ENCODE data around the gene PDE6G.

DNA sequence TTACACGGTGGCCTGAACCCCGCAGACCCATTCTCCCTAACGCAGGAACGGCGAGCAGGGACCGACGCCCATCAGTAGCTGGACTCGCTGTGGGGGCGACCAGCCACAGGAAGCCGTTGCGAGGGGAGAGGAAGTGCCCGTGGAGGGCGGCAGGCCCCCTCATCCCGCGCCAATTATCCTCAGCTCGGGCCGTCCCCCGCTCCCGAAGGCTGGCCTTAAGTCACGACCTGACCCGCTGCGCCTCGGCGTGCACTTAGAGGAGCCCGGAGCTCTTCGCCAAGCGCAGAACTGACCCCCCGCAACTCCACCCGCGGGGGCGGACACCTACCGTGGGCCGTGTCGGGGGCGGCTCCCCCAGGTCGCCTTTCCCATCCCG, 26.9 kb upstream of the PDE6G start:
- TF ChIP-seq, protein P1, sequence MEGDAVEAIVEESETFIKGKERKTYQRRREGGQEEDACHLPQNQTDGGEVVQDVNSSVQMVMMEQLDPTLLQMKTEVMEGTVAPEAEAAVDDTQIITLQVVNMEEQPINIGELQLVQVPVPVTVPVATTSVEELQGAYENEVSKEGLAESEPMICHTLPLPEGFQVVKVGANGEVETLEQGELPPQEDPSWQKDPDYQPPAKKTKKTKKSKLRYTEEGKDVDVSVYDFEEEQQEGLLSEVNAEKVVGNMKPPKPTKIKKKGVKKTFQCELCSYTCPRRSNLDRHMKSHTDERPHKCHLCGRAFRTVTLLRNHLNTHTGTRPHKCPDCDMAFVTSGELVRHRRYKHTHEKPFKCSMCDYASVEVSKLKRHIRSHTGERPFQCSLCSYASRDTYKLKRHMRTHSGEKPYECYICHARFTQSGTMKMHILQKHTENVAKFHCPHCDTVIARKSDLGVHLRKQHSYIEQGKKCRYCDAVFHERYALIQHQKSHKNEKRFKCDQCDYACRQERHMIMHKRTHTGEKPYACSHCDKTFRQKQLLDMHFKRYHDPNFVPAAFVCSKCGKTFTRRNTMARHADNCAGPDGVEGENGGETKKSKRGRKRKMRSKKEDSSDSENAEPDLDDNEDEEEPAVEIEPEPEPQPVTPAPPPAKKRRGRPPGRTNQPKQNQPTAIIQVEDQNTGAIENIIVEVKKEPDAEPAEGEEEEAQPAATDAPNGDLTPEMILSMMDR (IDR thresholded peaks at IDR 0.05; ENCODE audit: extremely low read depth in 1 of 2, insufficient read depth in 1 of 2, low read depth in 1 of 2, low read length in 2 of 2) = no peak
- TF ChIP-seq POLR2A (IDR thresholded peaks at IDR 0.05; ENCODE audit: low read depth, low read length) = no peak
- TF ChIP-seq EZH2 (IDR thresholded peaks at IDR 0.05; ENCODE audit: borderline replicate concordance, low read depth, low read length, severe bottlenecking) = no peak
- no peak for TF ChIP-seq POLR2AphosphoS5 (IDR thresholded peaks at IDR 0.05; ENCODE audit: insufficient read depth, low read depth, low read length)
- TF ChIP-seq, protein P2, sequence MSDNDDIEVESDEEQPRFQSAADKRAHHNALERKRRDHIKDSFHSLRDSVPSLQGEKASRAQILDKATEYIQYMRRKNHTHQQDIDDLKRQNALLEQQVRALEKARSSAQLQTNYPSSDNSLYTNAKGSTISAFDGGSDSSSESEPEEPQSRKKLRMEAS (IDR thresholded peaks at IDR 0.05; ENCODE audit: insufficient read depth, insufficient read length) = no peak

Measured in endothelial cell of umbilical vein (primary cell).